ENCODE data around the gene SPATA33. TPM values are rescaled to one million over a fixed set of nuclear protein-coding genes. Genes with fewer than 3 reads are reported as not detected.
"Not testable (repeated sequence)": the region's sequence is repeated elsewhere in the genome, so short reads cannot be mapped to it uniquely, and the experiment has no call there.

Gene SPATA33
- total RNA-seq, 1 experiment from 2014 or later, result 1.0 TPM

DNA sequence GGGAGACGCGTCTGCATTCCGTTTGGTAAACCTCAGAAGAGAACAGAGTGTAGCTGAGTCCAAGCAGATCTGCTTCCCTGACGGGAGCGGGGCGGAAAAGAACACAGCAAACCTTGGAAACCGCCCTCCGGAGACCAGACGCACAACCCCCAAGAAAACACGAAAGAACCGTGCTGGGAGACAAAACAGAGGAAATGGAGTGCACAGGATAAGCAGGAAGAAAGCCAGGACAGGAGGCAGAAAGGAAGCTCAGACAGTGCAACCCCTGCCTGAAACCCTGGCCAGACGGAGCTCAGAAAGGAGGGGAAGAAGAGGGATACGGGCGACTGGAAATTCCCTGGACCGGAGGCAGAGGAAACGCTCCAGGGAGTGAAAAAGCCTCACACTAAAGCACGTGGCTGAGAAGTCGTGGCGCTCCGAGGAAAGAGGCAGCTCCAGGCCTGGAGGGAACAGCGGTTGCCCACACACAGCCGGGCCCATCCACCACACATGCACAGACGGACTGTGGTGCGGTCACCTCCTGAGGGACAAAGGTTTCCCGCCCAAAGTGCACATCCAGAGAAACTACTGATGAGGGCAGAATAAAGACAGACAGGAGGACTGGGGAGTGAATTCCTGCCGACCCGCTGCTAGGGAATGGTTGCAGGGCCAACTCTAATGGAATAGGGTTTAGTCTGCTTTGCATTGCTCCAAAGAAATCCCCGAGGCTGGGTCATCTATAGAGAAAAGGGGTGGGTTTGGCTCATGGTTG lies 34.0 kb upstream of the SPATA33 start:
- DNase-seq (ENCODE audit: low read depth, low spot score), result peak; percentile 10
- in situ Hi-C loops (cut with HindIII; ENCODE audit: low pct_unique_long_range_greater_than_20kb, low sequenced_read_pairs), result no loop called here

DNA sequence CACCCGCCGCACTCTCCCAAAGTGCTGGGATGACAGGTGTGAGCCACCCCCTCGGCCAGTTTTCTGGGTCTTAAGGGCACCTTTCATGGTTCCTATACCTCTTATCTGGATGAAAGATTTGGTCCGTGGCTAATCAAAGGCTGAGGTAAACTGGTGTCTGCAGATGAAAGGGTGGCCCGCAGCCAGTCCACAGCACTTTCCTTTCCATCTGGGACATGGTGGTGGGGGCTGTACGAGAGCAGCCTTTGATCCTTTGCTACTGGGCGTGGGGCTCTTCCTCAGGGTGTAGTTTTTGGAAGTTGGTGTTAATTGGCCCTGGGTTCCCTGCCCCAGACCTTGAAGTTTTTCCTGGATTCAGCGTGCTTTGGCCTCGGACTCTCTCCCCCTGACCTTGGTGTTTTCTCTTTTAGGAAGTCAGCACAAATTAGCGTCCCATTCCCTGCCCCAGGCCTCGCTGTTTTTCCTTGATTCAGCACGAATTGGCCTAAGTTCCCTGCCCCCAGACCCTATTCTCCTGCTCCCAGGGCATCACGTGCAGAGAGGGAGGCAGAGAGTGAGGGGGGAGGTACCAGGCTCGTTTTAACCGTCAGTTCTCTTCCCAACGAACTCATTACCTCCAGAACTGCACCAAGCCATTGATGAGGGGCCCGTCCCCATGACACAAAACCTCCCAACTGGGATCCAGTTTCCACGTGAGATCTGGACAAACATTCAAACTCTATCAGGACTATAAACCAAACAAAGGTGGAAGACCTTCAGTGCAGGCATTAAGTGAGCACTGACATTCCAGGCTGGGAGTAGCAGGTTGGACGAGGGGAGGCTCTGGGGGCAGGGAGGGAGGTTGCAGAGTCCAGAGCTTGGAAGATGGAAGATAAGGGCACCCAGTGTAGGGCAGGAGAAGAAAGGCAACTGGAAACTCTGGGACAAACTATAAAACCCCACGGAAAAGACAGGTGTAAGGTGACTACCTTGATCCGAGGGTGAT lies 32.6 kb upstream of the SPATA33 start:
- in situ Hi-C loops (cut with HindIII; ENCODE audit: low pct_unique_long_range_greater_than_20kb, low sequenced_read_pairs), result no loop called here
- no peak for DNase-seq (ENCODE audit: low read depth, low spot score)

- DNase-seq (ENCODE audit: low read depth, low spot score), result no peak
- in situ Hi-C loops (cut with HindIII; ENCODE audit: low pct_unique_long_range_greater_than_20kb, low sequenced_read_pairs), result no loop called here
Measured at GRCh38 chr16:89629827-89630610, 27.6 kb upstream of the SPATA33 start.

DNA sequence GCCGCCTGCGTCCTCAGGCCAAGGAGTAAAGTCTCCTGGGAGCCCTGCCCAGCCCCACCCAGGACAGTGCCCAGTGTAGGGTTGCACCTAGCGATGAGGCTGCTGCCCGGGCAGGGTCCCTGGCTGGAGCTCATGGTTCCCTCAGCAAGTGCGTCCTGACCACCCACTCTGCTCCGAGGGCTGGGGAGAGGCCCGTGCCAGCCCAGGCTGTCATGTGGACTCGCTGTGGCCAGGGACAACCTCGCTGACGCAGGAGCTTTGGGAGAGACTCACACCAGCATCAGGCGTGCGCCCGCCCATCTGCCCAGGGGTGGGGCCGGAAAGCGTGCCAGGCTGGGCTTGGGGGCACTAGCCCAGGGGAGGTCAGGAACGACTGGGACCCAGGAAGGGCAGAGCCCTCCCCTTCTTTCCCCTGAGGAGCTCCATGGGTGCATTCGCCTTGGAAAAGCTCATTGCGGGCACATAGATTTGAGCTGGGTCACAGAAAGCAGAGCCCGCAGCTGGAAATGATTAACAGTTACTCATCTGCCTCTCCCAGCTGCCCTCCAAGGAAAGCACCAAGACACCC lies 24.5 kb upstream of the SPATA33 start:
- in situ Hi-C loops (cut with HindIII; ENCODE audit: low pct_unique_long_range_greater_than_20kb, low sequenced_read_pairs), result no loop called here
- DNase-seq (ENCODE audit: low read depth, low spot score), result no peak

- DNase-seq (ENCODE audit: low read depth, low spot score); in situ Hi-C loops (cut with HindIII; ENCODE audit: low pct_unique_long_range_greater_than_20kb, low sequenced_read_pairs): not testable (repeated sequence)
Measured at GRCh38 chr16:89634463-89635385, 22.9 kb upstream of the SPATA33 start.

DNA sequence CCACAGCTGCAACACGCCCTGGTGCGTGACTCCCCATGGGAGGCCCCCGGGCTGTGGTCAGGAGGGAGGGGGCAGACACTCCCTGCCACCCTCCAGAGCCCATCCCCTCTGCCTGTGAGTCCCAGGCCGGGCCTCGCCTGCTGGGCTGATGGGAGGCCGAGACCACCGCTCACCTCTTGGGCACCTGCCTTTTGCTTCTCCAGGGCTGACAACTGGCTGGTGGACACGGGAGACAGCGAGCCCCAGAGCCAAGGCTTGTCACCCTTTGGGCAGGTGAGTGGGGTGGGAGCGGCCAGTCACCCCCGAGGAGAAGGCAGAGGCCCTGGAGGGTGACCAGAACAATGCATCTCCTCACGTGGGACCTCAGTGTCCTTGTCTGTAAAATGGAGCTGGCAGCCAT lies 21.0 kb upstream of the SPATA33 start:
- in situ Hi-C loops (cut with HindIII; ENCODE audit: low pct_unique_long_range_greater_than_20kb, low sequenced_read_pairs), result no loop called here

GRCh38 chr16:89637379-89637778 lies 20.3 kb upstream of the SPATA33 start:
- in situ Hi-C loops (cut with HindIII; ENCODE audit: low pct_unique_long_range_greater_than_20kb, low sequenced_read_pairs), result no loop called here
- DNase-seq (ENCODE audit: low read depth, low spot score), result no peak

More for the DNA sequence above, 21.0 kb upstream of the SPATA33 start:
- DNase-seq (ENCODE audit: low read depth, low spot score), result no peak

GRCh38 chr16:89638455-89638854 lies 19.2 kb upstream of the SPATA33 start:
- no peak for DNase-seq (ENCODE audit: low read depth, low spot score)
- in situ Hi-C loops (cut with HindIII; ENCODE audit: low pct_unique_long_range_greater_than_20kb, low sequenced_read_pairs), result no loop called here

DNA sequence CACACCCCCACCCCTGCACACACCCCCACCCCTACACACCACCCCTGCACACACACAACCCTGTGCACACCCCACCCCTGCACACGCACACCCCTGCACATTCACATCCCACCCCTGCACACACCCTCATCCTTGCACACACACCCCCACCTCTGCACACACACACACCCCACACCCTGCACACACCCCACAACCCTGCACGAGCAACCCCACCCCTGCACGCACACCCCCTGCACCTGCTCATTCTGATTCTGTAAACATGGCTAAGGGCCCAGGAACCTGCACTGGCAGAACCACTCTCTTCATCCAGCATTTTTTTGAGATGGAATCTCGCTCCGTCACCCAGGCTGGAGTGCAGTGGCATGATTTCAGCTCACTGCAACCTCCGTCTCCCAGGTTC lies 18.3 kb upstream of the SPATA33 start:
- in situ Hi-C loops (cut with HindIII; ENCODE audit: low pct_unique_long_range_greater_than_20kb, low sequenced_read_pairs), result no loop called here
- DNase-seq (ENCODE audit: low read depth, low spot score), result no peak

DNA sequence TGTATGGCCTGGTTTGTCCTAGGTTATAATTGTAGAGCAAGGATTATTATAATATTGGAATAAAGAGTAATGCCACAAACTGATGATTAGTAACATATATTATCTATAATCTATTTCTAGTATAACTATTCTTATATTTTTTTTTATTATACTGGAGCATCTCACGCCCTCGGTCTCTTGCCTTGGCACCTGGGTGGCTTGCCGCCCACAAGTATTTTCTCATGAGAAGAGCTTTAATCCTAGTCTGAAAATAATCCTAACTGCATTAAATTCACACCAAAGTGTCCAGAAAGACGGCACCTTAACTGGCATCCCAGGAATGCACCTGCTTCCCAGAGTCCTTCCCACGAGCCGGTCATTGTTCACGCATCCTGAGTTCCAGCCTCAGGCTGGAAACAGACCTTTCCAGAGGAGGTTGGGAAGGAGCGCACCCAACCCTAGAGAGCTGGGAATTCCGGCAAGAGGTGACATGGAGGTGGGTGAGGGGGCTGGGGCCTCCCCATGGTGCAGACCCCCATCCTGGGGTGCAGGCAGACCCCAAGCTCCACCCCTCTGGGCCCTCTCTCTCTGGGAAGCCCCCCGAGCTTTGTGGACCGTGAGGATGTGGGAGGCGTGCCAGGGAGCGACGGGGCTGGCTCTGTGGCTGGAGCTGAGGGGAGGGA lies 16.0 kb upstream of the SPATA33 start:
- in situ Hi-C loops (cut with HindIII; ENCODE audit: low pct_unique_long_range_greater_than_20kb, low sequenced_read_pairs), result no loop called here
- no peak for DNase-seq (ENCODE audit: low read depth, low spot score)

GRCh38 chr16:89642574-89642973 lies 15.1 kb upstream of the SPATA33 start:
- DNase-seq (ENCODE audit: low read depth, low spot score), result no peak
- in situ Hi-C loops (cut with HindIII; ENCODE audit: low pct_unique_long_range_greater_than_20kb, low sequenced_read_pairs), result no loop called here

DNA sequence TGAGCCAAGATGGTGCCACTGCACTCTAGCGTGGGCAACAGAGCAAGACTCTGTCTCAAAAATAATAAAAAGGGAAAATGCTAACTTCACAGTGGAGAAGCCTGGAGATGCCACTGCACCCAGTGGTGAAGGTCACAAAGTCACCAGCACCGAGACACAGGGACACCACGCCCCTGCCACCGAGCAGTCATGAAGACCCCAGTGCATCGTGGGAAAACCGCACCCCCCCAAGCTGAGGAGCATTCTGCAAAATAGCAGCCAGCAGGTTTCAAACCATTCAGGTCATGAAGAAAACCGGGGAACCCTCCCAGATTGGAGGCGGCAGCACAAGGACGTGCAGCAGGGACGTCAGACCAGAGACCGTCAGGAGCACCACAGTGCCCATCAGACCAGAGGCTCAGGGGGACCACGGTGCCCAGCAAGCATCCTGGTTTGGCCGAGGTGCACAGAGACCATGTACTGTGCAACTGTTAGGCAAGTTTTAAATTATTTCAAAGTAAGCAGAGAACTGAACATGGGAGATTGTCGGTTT lies 13.8 kb upstream of the SPATA33 start:
- DNase-seq (ENCODE audit: low read depth, low spot score), result no peak
- in situ Hi-C loops (cut with HindIII; ENCODE audit: low pct_unique_long_range_greater_than_20kb, low sequenced_read_pairs), result no loop called here

- in situ Hi-C loops (cut with HindIII; ENCODE audit: low pct_unique_long_range_greater_than_20kb, low sequenced_read_pairs), result no loop called here
- DNase-seq (ENCODE audit: low read depth, low spot score), result no peak
Measured at GRCh38 chr16:89645122-89645521, 12.5 kb upstream of the SPATA33 start.

DNA sequence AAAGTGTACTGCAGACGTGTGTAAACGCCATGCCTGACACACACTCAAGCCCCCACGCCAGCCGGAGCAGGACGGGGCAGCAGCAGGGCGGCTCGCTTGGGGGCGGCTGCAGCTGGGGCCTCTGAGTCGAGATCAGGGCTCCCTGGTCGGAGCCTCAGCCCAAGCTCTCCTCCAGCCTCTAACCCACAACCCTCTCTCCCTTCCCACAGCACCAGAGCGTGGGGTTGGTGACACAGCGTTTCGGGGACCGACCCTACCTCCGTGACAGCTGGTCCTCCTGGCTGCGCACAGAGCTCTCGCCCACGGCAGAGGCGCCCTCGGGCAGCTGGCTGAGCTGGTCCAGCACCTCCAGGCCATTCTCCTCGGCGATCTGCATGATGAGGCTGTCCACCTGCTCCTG lies 11.4 kb upstream of the SPATA33 start:
- in situ Hi-C loops (cut with HindIII; ENCODE audit: low pct_unique_long_range_greater_than_20kb, low sequenced_read_pairs), result no loop called here

DNA sequence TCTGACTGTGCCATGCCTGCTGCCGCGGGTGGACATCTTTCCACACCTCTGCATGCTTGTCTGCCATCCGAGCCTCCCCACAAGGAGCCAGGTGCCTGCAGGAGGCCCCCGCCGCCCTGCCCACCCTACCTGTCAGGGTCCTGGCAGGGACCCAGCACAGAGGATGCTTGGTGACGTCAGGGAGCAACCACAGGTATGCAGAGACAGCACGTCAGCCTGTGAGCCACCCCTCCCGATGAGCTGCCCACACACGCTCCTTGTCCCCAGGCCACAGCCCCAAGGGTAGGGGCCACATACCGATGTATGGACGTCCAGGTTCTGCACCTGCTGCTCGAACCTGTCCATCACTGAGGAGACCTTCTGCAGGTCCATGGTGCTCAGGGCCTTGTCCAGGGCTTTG lies 10.7 kb upstream of the SPATA33 start:
- DNase-seq (ENCODE audit: low read depth, low spot score), result no peak
- in situ Hi-C loops (cut with HindIII; ENCODE audit: low pct_unique_long_range_greater_than_20kb, low sequenced_read_pairs), result no loop called here

More for the DNA sequence above, 11.4 kb upstream of the SPATA33 start:
- DNase-seq (ENCODE audit: low read depth, low spot score), result no peak

- in situ Hi-C loops (cut with HindIII; ENCODE audit: low pct_unique_long_range_greater_than_20kb, low sequenced_read_pairs), result no loop called here
- no peak for DNase-seq (ENCODE audit: low read depth, low spot score)
Measured at GRCh38 chr16:89651584-89651983, 6.1 kb upstream of the SPATA33 start.
